Rectal smooth muscle tissue (tissue), 1 donor: ENCODE results near the gene DTWD2.
"Not testable (repeated sequence)": the region's sequence is repeated elsewhere in the genome, so short reads cannot be mapped to it uniquely, and the experiment has no call there.

Experiments used
- H3K27ac ChIP-seq: one replicate; pipeline ENCODE4 v1.7.0; 2013; ENCODE audit warnings: low read depth, low read length, inconsistent platforms
- H3K27me3 ChIP-seq: one replicate; pipeline ENCODE4 v1.7.0; 2013; ENCODE audit warnings: low read length; ENCODE audit not compliant: control insufficient read depth, insufficient read depth
- H3K36me3 ChIP-seq: one replicate; pipeline ENCODE4 v1.7.0; 2013; ENCODE audit warnings: low read length; ENCODE audit not compliant: control insufficient read depth, insufficient read depth
- H3K4me1 ChIP-seq: one replicate; pipeline ENCODE4 v1.7.0; 2013; ENCODE audit warnings: low read length; ENCODE audit not compliant: control insufficient read depth, insufficient read depth
- H3K4me3 ChIP-seq: one replicate; pipeline ENCODE4 v1.7.0; 2013; ENCODE audit warnings: low read length
- H3K9ac ChIP-seq: one replicate; pipeline ENCODE4 v1.7.0; 2013; ENCODE audit warnings: low read length

DTWD2 gene

DNA sequence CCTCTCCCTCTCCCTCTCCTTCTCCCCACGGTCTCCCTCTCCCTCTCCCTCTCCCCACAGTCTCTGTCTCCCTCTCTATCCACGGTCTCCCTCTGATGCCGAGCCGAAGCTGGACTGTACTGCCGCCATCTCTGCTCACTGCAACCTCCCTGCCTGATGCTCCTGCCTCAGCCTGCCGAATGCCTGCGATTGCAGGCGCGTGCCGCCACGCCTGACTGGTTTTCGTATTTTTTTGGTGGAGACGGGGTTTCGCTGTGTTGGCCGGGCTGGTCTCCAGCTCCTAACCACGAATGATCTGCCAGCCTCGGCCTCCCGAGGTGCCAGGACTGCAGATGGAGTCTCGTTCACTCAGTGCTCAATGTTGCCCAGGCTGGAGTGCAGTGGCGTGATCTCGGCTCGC, 24.0 kb downstream of the DTWD2 start:
- not testable (repeated sequence) for H3K36me3 ChIP-seq, H3K9ac ChIP-seq, H3K27ac ChIP-seq, H3K4me1 ChIP-seq, H3K4me3 ChIP-seq, H3K27me3 ChIP-seq

DNA sequence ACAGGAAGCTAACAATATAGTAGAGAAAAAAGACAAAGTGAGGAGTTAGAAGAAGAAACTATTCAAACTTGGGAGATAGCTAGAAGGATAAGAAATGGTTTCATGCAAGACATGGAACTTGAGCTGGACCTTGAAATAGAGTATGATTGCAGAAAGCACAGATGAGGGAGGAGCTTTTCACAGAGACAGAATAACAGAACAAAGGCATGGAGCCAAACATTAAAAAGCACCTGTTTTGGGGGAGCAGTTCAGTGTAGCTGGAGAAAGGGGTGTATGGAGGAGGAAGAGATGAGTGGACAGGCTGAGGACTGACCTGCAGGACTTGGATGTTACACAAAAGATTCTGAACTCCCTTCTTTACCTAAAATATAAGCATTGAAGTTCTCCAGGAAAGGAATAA, 25.2 kb downstream of the DTWD2 start:
- Histone ChIP-seq H3K27ac (no peak overlapping the region), H3K4me1 (no peaks in the 10 kb centered on the region), H3K27me3 (no peaks in the 10 kb centered on the region), H3K4me3 (no peak overlapping the region), H3K9ac (no peak overlapping the region), H3K36me3 (no peaks in the 10 kb centered on the region)

DNA sequence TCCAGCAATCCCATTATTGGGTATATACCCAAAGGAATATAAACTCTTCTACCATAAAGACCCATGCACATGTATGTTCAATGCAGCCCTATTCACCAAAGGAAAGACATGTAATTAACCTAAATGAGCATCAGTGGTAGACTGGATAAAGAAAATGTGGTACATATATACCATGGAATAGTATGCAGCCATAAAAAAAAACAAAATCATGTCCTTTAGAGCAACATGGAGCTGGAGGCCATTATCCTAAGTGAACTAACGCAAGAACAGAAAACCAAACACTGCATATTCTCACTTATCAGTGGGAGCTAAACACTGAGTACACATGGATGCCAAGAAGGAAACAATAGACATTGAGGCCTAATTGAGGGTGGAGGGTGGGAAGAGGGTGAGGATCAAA, 27.8 kb downstream of the DTWD2 start:
- no peaks in the 10 kb centered on the region for H3K36me3 ChIP-seq
- H3K9ac ChIP-seq = no peak overlapping the region
- H3K27ac ChIP-seq = no peak overlapping the region
- no peaks in the 10 kb centered on the region for H3K27me3 ChIP-seq
- no peaks in the 10 kb centered on the region for H3K4me1 ChIP-seq
- H3K4me3 ChIP-seq = no peak overlapping the region

DNA sequence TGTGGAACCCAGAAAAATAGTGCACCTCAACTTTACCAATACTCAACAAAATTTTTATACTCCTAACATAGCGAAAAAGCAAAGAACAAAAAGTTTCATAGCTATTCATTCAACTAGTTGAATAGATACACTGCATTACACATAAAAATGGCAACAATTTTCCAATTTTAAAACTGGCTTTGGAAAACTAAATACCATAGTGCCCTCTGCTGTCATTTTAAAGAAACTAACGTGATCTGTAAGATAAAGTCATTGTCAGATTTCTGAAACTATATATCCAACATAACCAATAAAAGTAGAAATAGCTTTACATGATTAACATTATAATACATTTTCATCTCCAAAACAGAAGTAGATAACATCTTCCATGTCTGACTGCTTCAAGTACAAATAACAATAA, 31.6 kb downstream of the DTWD2 start:
- Histone ChIP-seq H3K27me3 (no peaks in the 10 kb centered on the region), H3K36me3 (no peaks in the 10 kb centered on the region), H3K4me3 (no peak overlapping the region), H3K4me1 (no peaks in the 10 kb centered on the region), H3K27ac (no peak overlapping the region), H3K9ac (no peak overlapping the region)

DNA sequence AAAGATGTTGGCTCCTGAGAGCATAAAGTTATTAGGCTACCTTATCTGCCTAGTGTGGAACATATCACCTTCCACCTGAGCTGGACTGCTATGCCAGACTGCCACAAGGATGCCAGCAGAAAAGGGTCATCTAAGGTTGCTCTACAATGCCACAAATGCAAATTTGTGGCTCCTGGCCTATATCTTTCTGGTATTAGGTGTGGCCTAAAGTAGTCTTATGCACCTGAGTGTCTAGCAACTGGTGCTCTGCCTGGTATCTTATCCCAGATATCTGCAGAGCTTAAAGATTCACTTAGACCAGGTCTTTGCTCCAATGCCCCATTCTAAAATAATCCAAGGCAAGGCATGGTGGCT, 34.7 kb downstream of the DTWD2 start:
- no peaks in the 10 kb centered on the region for H3K36me3 ChIP-seq
- H3K27ac ChIP-seq = no peak overlapping the region
- H3K9ac ChIP-seq = no peak overlapping the region
- H3K4me1 ChIP-seq = no peaks in the 10 kb centered on the region
- no peaks in the 10 kb centered on the region for H3K27me3 ChIP-seq
- no peak overlapping the region for H3K4me3 ChIP-seq

DNA sequence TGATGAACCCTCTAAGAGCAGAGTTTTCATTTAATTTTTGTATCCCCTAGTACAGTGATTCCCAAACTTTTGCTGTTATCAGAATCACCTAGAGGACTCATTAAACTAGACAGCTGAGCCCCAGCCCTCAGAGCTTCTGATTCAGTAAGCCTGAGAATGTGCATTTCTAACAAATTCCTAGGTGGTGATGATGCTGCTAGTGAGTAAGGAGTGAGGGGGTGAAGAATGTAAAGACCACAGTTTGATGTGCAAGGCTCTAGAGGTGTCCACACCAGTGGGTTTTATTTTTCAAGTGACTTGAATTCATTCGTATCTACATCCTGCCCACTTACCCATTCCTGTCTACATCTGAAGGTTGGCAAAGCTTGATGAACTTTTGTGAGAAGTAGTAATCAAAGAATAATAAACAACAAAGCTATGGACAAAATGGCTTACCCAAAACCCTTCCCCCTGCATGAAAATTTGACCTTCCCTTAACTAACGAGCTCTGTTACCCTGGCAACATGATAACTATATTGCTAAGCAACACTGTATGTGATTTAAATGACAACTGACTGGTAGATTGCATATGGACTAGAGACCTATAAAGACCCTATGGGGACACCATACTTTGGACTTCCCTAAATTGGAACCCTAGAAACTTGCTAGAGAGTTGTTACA, 35.2 kb downstream of the DTWD2 start:
- no peaks in the 10 kb centered on the region for H3K4me1 ChIP-seq
- H3K36me3 ChIP-seq = no peaks in the 10 kb centered on the region
- no peak overlapping the region for H3K9ac ChIP-seq
- no peaks in the 10 kb centered on the region for H3K27me3 ChIP-seq
- no peak overlapping the region for H3K27ac ChIP-seq
- no peak overlapping the region for H3K4me3 ChIP-seq

DNA sequence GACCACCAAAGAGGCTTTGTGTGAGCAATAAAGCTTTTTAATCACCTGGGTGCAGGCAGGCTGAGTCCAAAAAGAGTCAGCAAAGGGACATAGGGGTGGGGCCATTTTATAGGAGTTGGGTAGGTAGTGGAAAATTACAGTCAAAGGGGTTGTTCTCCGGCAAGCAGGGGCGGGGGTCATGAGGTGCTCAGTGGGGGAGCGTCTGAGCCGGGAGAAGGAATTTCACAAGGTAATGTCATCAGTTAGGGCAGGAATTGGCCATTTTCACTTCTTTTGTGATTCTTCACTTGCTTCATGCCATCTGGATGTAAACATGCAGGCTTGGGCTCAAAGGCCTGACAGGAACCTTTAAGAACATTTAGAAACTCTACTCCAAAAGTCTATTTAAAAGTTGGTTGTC, 36.0 kb downstream of the DTWD2 start:
- not testable (repeated sequence) for H3K27me3 ChIP-seq, H3K4me3 ChIP-seq, H3K4me1 ChIP-seq, H3K36me3 ChIP-seq, H3K27ac ChIP-seq, H3K9ac ChIP-seq

DNA sequence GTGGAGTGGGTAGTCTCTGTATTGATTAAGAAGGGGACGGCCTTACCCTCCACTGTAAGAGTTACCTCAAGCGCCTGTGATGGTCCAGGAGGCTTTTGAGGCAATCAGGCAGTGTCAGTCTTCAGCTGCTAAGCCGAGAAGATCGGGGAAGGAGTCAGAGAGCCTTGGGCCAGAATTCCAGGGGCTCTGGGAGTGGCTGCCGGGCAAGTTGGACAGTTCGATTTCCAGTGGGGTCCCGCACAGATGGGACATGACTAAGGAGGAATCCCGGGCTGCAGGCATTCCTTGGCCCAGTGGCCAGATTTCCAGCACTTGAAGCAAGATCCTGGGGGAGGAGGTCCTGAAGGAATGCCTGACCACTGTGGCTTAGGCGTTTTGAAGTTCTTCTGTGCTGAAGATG, 38.0 kb downstream of the DTWD2 start:
- not testable (repeated sequence) for H3K27ac ChIP-seq, H3K4me3 ChIP-seq, H3K4me1 ChIP-seq, H3K36me3 ChIP-seq, H3K27me3 ChIP-seq, H3K9ac ChIP-seq

DNA sequence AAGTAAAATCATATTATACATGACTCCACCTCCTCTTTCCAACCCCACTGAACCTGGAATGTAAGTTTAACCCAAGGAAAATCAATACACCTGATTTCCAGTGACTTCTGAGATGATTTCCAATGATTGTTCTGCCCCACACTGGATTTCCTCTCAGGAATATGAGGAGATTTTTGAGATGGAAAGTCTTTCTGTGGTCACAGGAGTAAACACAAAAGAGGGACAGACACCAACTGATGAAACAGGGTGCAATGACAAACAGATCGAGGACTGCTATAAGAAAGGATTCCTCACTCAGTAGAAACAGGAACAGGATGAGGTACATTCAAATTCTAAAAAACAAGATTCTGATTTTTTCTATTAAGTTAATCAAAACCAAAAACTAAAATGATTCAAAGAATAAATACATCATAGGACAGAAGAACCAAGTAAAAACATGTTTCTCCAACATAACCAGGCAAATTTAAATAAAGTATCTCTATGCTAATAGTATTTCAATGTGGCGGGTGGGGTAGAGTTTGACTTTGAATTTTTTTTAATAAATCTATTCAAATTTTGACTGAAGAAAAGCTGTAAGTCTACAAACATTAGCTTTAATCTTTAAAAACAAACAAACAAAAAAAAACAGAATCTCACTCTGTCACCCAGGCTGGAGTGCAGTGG, 42.1 kb downstream of the DTWD2 start:
- Histone ChIP-seq H3K27ac (no peak overlapping the region), H3K4me3 (no peak overlapping the region), H3K27me3 (no peaks in the 10 kb centered on the region), H3K36me3 (no peaks in the 10 kb centered on the region), H3K4me1 (no peaks in the 10 kb centered on the region), H3K9ac (no peak overlapping the region)

DNA sequence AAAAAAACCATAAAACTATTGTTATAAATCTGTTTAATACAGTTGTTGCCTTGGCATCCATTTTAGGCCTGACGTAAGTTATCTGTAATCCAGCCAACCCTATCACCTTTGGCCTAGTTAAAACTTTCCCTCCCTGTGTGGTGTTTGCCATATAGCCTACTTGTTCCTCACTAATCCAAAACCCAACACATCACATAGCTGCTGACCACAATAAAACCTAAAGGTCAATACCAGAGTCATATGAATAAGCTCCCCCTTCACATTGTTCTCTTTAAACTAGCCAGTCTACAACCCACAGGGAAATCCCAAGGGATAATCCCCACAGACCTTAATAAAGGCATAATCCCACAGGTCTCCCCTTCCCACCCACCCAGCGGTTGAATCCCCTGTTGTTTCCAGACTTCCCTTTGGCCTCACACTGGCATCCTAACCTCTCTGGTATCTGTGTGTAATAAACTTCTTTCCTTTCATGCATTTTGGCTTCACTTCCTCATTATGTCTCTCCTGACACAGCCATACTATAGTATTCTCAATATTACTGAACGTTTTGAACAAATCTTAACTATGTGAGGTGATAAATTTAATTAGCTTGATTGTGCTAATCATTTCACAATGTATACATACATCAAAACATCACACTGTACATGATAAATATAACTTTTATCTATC, 50.8 kb downstream of the DTWD2 start:
- H3K4me3 ChIP-seq = no peak overlapping the region
- H3K27ac ChIP-seq = no peak overlapping the region
- no peaks in the 10 kb centered on the region for H3K4me1 ChIP-seq
- H3K36me3 ChIP-seq = no peaks in the 10 kb centered on the region
- no peaks in the 10 kb centered on the region for H3K27me3 ChIP-seq
- H3K9ac ChIP-seq = no peak overlapping the region

DNA sequence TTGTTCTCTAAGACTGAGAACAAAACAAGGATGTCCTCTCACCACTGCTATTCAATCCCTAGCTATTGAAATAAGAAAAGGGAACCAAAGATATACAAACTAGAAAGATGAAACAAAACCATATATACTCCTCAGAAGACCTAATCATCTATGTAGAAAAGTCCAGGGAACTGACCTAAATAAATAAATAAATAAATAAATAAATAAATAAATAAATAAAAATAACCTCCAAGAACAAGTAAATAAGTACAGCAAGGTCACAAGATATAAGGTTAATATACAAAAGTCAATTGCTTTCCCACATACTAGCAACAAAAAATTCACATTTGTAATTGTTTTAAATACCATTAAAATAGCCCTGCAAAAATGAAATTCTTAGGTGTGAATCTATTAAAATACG, 54.6 kb downstream of the DTWD2 start:
- Histone ChIP-seq H3K4me1 (no peaks in the 10 kb centered on the region), H3K27me3 (no peaks in the 10 kb centered on the region), H3K9ac (no peak overlapping the region), H3K4me3 (no peak overlapping the region), H3K27ac (no peak overlapping the region), H3K36me3 (no peaks in the 10 kb centered on the region)

DNA sequence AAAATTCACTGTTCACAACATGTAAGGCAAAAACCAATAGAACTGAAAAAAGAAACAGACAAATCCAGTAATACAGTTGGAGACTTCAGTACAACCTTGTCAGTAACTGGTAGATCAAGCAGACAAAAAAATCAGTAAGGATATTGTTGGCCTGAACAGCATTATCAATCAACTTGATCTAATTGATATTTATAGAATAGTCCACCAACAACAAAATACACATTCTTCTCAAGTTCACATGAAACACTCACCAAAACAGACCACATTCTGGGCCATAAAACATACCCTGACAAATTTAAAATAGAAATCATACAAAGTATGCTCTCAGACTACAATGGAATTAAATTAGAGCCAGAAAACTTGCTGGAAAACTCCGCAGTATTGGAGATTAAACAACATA, 56.8 kb downstream of the DTWD2 start:
- H3K4me1 ChIP-seq = no peaks in the 10 kb centered on the region
- H3K9ac ChIP-seq = no peak overlapping the region
- no peaks in the 10 kb centered on the region for H3K36me3 ChIP-seq
- H3K4me3 ChIP-seq = no peak overlapping the region
- no peaks in the 10 kb centered on the region for H3K27me3 ChIP-seq
- H3K27ac ChIP-seq = no peak overlapping the region

DNA sequence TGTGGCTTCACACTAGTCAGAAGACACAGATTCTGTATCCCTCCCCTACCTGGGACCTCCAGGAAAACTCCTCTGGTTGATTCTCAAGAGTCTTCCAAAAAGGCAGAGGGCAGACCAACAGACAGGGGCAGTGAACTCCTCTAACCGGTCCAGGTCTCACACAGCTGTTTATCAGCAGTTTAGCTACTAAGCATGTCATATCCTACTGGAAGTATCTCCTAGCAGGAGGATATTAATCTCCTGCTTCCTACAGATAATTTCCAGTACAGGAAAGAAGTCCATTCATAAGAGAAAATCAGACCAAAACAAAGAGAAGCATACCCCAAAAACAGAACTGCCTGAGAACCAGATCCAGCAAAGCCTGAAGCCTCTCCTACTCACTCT, 64.3 kb downstream of the DTWD2 start:
- H3K27me3 ChIP-seq = no peaks in the 10 kb centered on the region
- no peak overlapping the region for H3K27ac ChIP-seq
- H3K4me1 ChIP-seq = no peaks in the 10 kb centered on the region
- H3K36me3 ChIP-seq = peaks cover 2% of the 10 kb centered on the region
- no peak overlapping the region for H3K4me3 ChIP-seq
- no peak overlapping the region for H3K9ac ChIP-seq
